GM19455 (cell line): Measurements from ENCODE around the gene F5.
A peak's percentile ranks its signal among the peaks of the same experiment; 100 is the strongest.

Source experiments
- ATAC-seq: cut with Tn5 transposase; IDR thresholded peaks from one replicate; pipeline ENCODE4 v1.9.1; 2021; ENCODE audit not compliant: unreplicated experiment

Gene F5

DNA sequence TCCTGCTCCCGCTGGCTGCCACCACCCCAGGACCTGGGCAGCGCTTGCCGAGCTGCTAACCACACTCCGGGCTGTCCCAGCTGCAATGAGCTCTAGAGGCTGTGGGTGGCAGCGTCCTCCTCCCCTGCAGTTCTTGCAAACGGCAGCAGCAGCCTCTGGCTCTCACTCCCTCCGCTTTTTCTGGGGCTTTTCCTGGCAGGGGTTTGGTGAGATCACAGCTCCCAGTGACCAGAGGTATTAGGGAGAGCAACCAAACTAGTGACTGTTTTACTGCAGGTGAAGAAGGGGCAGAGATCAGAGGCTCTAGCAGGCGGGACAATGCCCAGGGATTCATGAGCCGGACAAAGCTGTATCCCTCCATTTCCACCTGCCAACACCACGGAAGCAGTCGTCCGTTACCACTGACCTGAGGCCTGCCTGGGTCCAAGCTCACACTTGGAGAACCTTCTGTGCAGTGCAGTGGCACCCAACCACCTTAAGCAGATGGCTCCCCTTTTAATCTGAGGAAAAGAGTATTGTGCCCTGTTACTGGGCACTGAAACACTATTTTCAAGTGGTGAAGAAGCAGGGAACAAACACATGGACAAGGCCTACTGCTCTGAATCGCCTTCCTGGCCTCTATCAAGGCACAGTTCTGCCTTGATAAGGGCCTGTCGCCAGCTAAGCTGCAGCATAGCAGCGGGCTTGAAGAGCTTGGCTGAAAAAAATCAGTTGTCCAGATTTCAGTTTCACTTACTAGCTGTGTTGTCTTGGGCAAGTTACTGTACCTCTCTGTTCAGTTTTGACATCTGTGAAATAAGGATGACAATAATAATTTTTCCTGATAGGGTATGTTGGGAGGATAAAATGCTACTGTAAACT, at the start of gene F5:
Gene F5, minus strand, starts transcription at position 87 of the 861 bp plus-strand sequence. CDS start 95 bp downstream, outside the sequence.
- peak; percentile 90 for ATAC-seq

- ATAC-seq, result no peak
Observed at GRCh38 chr1:169634877-169635276, 48.6 kb upstream of the F5 start.

GRCh38 chr1:169634145-169634544, 47.9 kb upstream of the F5 start:
- ATAC-seq, result no peak

DNA sequence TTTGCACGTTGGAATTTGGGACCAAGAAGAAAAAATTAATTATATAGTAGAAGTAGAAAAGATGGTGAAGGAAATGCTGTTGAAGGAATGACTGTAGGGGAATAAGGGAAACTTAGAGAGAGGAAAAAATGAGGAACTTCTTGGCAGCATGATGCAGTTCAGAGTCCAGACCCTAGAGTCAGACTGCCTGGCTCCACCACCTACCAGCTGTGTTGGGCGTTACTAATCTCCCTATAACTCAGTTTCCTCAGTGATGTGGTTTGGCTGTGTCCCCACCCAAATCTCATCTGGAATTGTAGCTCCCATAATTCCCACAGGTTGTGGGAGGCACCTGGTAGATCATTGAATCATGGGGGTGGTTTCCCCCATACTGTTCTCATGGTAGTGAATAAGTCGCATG, 45.0 kb upstream of the F5 start:
- no peak for ATAC-seq

- no peak for ATAC-seq
Observed at GRCh38 chr1:169630006-169630405, 43.7 kb upstream of the F5 start, which contains the start of gene SELP. SELP (minus strand) TSS chr1:169630124; CDS start chr1:169630074, 50 bp downstream.

DNA sequence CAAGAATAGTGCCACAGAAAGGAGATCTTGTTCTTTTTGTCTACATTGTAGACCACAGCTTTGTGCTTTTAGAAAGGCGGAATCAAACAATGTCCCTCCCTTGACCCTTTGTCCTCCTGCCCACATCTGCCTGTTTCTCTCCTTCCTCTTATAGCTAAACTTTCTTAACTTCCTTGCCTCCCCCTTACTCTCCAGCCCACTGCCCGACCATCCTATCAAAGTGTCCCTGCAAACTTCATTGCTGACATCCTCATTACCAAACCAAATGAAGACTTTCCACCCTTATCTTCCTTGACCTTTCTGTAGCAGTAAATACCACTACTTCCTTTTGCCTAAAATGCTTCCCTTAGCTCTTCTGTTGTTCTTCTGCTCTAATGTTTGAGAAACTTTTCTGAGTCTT, 38.6 kb upstream of the F5 start:
- ATAC-seq, result no peak

- no peak for ATAC-seq
Observed at GRCh38 chr1:169624122-169624521, 37.8 kb upstream of the F5 start.

DNA sequence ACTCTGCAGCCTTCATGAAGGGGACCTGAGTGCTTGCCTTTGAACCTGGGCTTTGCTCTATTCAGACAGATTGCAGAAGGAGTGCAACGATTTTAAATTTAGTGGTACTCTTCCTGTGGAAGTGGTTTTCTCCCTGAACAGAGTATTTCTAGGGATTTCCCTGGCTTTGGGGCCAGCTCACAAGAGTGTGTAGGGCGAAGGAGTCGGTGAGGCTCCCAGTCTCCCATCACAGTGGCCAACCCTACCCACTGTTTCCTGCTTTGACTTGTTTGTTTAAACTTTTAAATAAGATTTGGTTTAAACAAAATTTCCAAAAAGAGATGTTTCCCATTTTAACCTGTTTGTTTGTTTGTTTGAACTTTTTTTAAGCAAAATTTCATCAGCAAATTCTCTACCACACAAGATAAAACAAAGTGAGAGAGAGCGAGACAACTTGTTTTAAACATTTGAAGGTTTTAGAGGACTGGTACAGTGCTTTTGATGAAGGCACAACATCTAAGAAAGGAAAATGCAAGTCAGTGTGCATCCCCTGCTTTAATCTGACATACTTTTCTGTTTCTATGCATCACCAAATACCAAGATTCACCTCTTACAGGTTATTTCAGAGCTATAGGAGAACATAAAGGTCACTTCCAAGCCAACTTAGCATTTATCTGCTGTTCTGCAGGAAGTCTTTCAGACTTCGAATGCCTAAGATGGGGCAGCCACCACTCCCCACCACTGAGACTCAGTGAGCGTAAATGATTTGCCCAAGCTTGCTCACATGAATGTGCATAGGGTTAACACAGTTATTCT, 37.0 kb upstream of the F5 start:
- ATAC-seq, result no peak

DNA sequence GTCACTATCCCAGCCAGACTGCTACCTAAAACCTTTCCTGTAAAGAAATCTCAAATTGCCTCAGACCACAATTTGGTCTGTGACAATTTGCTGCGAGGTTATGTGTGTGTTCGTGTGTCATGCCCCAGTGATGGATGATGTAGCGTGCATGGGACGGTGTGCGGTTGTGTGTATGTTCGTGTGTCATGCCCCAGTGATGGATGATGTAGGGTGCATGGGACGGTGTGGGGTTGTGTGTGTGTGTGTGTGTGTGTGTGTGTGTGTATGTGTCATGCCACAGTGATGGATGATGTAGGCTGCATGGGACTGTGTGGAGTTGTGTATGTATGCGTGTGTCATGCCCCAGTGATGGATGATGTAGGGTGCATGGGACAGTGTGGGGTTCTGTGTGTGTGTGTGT, 34.3 kb upstream of the F5 start:
- ATAC-seq, result no peak

DNA sequence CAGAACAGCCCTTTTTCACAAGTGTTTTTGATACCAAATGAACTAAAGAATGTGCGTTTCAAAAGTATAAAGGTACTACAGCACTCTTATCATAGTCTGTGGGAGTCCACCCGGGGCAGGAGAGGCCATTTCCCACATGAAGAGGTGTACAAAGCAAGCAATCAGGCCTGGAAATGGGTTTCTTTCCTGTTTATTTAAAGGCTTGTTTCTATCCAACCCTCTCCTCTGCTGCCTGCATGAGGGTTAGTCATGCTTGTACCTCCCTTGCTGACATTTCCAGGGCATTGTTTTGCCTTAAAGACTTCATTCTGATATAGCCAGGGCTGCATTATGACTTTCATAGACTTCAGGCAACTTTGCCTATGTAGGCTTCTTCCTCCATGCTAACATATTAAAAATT, 32.1 kb upstream of the F5 start:
- no peak for ATAC-seq

- ATAC-seq, result no peak
Observed at GRCh38 chr1:169615803-169616202, 29.5 kb upstream of the F5 start.

DNA sequence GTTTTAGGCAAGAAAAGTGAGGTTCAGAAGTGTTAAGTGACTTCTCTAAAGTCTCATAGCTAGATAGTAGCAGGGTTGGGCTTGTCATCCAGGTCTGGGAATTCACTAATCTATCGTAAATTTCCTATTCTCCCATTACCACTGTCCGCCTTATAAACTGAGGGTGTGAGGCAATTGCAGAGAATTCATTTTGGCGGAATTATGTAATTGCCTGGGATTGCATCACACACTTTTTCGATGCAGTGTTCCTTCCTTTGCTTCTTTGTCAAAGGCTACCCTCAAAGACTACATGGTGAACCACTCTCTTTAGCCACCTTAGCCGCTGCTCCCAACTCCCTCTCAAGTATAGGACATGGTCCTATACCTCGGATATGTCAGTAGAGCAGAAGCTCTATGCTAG, 24.6 kb upstream of the F5 start:
- no peak for ATAC-seq

GRCh38 chr1:169610108-169610507, 23.8 kb upstream of the F5 start:
- ATAC-seq, result no peak

GRCh38 chr1:169608226-169608625, 21.9 kb upstream of the F5 start:
- ATAC-seq, result no peak

- no peak for ATAC-seq
Observed at GRCh38 chr1:169604781-169605560, 18.7 kb upstream of the F5 start.

DNA sequence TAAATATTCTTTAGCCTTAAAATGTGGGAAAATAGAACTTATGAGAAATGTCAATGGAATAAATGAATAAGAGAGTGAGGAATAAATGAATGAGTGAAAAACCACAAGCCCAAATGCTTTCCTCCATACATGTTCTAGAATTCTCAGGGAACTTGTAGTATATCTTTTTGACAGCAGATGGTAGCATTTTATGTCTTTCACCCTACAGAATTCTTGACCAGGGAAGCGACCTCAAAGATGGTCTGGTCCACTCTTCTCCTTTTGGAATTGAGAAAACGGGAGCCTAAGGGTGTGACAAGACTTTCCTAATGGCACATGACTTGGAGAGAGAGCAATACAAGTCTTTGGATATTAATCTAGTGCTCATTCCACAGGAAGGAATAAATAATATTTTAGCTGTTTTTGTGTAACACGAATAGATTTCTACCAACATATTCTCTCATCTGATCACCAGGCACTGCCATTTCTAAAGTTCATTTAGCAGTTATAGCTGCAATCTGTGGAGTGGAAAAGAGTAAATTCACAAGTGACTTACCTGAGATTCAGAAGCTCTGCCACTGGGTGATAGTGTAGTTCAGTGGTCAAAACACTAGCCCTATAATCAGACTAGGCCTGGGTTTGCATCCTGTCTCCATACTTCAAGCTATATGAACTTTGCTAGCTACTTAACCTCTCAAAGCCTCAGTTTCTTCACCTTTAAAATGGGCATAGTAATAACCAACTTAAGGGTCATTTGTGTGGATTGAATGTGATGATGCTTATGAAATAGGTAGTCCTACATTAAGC, 15.0 kb upstream of the F5 start:
- no peak for ATAC-seq

DNA sequence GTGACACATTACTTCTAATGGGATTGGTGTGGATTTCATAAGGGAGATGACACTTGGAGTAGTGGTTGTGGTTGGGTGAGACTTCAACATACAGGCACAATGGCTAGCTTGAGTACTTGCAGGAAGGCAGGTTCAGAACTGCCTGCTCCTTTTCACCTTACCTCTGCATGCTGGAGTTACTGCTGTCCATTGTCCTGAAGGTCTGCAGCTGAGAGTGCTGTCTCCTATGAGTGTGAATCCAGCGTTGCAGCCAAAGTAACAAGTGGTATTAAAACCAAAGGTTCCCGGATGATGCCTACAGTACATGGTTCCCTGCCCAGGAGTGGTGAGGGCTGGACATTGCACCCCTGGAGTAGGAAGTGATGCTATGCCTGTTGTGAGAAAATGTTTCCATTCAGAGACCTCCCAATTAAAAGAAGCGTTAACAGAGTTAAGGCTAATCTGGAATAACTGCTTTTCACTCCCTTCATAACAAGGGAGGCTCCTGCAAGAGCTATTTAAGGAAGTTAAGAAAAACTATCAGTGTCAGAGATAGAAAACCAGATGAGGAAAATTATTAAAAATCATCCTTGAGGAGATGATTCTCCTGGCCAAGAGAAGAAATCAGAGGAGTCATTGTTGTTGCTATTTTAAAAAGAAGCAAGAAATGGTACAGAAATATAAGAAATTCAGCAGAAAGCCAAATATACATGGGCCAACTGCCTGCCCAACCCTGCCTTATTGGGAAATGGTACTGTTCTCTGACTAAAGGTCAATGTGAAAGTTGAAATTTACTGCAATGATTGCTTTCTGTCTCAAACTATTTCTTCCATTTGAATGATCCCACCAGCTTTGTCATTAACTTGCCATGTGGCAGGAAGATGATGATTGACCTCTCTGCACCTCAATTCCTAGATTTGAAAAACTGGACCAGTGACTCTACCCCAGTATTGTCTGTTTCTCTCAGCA, 9.8 kb upstream of the F5 start:
- ATAC-seq, result no peak

GRCh38 chr1:169594391-169594790, 8.1 kb upstream of the F5 start:
- ATAC-seq, result no peak

DNA sequence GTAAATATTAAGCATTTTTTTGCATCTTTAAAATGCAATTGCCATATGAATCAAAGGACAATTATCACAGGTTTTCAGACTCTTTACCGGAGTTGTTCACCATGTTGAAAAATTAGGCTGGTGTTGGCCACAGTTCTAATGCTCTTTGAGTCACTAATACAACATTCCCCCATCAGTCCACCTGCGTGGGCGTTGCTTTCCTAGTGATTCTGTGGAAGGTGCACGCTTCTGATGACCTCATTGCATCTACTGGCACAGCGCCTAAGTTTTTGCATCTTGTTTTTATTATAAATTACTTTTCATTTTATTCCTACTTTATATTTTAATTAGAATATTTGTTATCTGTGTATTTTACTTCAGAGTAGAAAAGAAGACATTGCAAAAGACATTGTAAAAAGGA, 4.7 kb upstream of the F5 start:
- ATAC-seq, result no peak
